HepG2 (cell line): Measurements from ENCODE around the gene STARD8. TPM values are rescaled to one million over a fixed set of nuclear protein-coding genes. Genes with fewer than 3 reads are reported as not detected.

Source experiments
- ZNF138 ChIP-seq: sonication (generic); formaldehyde crosslinking; IDR thresholded peaks from 2 replicates; pipeline ENCODE4 v1.5.0; 2020; ENCODE audit warnings: mild to moderate bottlenecking, low read depth, missing genetic modification reagents
- ZNF33A ChIP-seq: sonication (generic); formaldehyde crosslinking; IDR thresholded peaks from 2 replicates; pipeline ENCODE4 v1.5.1; 2020; ENCODE audit warnings: missing genetic modification reagents, mild to moderate bottlenecking, moderate library complexity, borderline replicate concordance
- ZNF768 ChIP-seq: sonication (generic); formaldehyde crosslinking; IDR thresholded peaks from 2 replicates; pipeline ENCODE4 v1.4.0; 2020; ENCODE audit warnings: missing genetic modification reagents
- polyA plus RNA-seq, 8 experiments: library from polyadenylated mRNA; depleted of rRNA in 3 of 8; stranded (reverse) in 7 of 8; unstranded in 1 of 8; fragments of >200 nt; fragmentation: Illumina TruSeq in 4 of 8; extraction: Trizol in 4 of 8; gene quantifications; 2 replicates each; pipeline versions ENCODE4 v1.2.1 to v1.2.3, GENCODE V29; 2011 to 2016; ENCODE audit warnings: low read depth in 4 of 8, missing spikeins in 1 of 8, mixed read lengths in 1 of 8; ENCODE audit not compliant: insufficient read depth in 1 of 8
- total RNA-seq, 5 experiments: library from RNA; depleted of rRNA; stranded (reverse); fragments of >200 nt; fragmentation: Illumina TruSeq; extraction: Trizol; gene quantifications; 2 replicates each; pipeline ENCODE4 v1.2.3, GENCODE V29; 2016; ENCODE audit warnings: low read depth in 1 of 5
- TF ChIP-seq, protein P1 (sequence below): sonication (generic); formaldehyde crosslinking; IDR thresholded peaks from 2 replicates; pipeline ENCODE4 v1.5.1; 2020; ENCODE audit warnings: mild to moderate bottlenecking, missing genetic modification reagents, borderline replicate concordance
- TF ChIP-seq, protein P2 (sequence below): sonication (generic); formaldehyde crosslinking; IDR thresholded peaks from 2 replicates; pipeline ENCODE4 v1.5.0; 2020; ENCODE audit warnings: missing genetic modification reagents
- TF ChIP-seq, protein P3 (sequence below): sonication (generic); formaldehyde crosslinking; IDR thresholded peaks from 2 replicates; pipeline ENCODE4 v1.4.0; 2020; ENCODE audit warnings: missing genetic modification reagents
- TF ChIP-seq, protein P4 (sequence below): sonication (generic); formaldehyde crosslinking; IDR thresholded peaks from 2 replicates; pipeline ENCODE4 v1.4.0; 2020; ENCODE audit warnings: missing genetic modification reagents, borderline replicate concordance

STARD8 gene
- total and polyA plus RNA-seq, 2 of the 13 experiments (the other 11 are each of a cell fraction or from before 2014, with no cell fraction given): 0.02 to 0.09 TPM

DNA sequence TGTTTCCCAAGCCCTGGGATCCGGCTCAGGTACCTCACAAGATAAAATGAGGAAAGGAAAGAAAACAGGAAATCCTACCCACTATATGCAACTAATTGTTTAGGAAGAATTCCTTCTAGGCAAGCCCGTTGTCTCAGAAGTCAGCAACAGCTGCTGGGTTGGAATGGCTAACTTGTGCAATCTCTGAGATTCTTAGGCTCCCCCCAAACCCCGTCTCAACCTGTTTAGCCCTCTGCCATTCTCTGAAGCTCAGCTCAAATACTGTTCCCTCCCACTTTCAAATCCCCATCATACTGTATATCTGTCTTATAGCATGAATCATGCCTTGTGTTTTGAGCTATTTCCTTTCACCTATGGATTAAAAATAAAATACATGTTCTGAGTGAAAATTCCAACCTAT lies 28.9 kb downstream of the STARD8 start (continued):
- TF ChIP-seq ZNF768 (no peak), ZNF33A (CRISPR knock-in tag) (no peak), ZNF138 (CRISPR knock-in tag) (no peak)
- TF ChIP-seq, protein P1, sequence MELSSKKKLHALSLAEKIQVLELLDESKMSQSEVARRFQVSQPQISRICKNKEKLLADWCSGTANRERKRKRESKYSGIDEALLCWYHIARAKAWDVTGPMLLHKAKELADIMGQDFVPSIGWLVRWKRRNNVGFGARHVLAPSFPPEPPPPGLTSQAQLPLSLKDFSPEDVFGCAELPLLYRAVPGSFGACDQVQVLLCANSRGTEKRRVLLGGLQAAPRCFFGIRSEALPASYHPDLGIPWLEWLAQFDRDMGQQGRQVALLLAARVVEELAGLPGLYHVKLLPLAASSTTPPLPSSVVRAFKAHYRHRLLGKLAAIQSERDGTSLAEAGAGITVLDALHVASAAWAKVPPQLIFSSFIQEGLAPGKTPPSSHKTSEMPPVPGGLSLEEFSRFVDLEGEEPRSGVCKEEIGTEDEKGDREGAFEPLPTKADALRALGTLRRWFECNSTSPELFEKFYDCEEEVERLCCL (CRISPR knock-in tag): no peak
- TF ChIP-seq, protein P2, sequence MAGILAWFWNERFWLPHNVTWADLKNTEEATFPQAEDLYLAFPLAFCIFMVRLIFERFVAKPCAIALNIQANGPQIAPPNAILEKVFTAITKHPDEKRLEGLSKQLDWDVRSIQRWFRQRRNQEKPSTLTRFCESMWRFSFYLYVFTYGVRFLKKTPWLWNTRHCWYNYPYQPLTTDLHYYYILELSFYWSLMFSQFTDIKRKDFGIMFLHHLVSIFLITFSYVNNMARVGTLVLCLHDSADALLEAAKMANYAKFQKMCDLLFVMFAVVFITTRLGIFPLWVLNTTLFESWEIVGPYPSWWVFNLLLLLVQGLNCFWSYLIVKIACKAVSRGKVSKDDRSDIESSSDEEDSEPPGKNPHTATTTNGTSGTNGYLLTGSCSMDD: no peak
- TF ChIP-seq, protein P3, sequence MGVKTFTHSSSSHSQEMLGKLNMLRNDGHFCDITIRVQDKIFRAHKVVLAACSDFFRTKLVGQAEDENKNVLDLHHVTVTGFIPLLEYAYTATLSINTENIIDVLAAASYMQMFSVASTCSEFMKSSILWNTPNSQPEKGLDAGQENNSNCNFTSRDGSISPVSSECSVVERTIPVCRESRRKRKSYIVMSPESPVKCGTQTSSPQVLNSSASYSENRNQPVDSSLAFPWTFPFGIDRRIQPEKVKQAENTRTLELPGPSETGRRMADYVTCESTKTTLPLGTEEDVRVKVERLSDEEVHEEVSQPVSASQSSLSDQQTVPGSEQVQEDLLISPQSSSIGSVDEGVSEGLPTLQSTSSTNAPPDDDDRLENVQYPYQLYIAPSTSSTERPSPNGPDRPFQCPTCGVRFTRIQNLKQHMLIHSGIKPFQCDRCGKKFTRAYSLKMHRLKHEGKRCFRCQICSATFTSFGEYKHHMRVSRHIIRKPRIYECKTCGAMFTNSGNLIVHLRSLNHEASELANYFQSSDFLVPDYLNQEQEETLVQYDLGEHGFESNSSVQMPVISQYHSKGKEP: no peak
- TF ChIP-seq, protein P4, sequence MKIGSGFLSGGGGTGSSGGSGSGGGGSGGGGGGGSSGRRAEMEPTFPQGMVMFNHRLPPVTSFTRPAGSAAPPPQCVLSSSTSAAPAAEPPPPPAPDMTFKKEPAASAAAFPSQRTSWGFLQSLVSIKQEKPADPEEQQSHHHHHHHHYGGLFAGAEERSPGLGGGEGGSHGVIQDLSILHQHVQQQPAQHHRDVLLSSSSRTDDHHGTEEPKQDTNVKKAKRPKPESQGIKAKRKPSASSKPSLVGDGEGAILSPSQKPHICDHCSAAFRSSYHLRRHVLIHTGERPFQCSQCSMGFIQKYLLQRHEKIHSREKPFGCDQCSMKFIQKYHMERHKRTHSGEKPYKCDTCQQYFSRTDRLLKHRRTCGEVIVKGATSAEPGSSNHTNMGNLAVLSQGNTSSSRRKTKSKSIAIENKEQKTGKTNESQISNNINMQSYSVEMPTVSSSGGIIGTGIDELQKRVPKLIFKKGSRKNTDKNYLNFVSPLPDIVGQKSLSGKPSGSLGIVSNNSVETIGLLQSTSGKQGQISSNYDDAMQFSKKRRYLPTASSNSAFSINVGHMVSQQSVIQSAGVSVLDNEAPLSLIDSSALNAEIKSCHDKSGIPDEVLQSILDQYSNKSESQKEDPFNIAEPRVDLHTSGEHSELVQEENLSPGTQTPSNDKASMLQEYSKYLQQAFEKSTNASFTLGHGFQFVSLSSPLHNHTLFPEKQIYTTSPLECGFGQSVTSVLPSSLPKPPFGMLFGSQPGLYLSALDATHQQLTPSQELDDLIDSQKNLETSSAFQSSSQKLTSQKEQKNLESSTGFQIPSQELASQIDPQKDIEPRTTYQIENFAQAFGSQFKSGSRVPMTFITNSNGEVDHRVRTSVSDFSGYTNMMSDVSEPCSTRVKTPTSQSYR: no peak
- TF ChIP-seq, all 625 proteins: peak for 0
